Measurements from ENCODE around the gene RREB1.
"Not testable (repeated sequence)": the region's sequence is repeated elsewhere in the genome, so short reads cannot be mapped to it uniquely, and the experiment has no call there.

The RREB1 gene

GRCh38 chr6:7269816-7270215 is 162.1 kb downstream of the RREB1 start:
- no peak for DNase-seq (ENCODE audit: low read depth, low spot score)
- ChIA-PET POLR2A (no interaction called here), CTCF (interaction anchor here (1.3 kb wide), 1 partner anchor 26 kb away, joined by 5 read pairs; no protein-coding TSS in a partner anchor)
- H3K4me3 ChIP-seq (ENCODE audit: low read depth, low read length) = no peak overlapping the region
- TF ChIP-seq, protein P1, sequence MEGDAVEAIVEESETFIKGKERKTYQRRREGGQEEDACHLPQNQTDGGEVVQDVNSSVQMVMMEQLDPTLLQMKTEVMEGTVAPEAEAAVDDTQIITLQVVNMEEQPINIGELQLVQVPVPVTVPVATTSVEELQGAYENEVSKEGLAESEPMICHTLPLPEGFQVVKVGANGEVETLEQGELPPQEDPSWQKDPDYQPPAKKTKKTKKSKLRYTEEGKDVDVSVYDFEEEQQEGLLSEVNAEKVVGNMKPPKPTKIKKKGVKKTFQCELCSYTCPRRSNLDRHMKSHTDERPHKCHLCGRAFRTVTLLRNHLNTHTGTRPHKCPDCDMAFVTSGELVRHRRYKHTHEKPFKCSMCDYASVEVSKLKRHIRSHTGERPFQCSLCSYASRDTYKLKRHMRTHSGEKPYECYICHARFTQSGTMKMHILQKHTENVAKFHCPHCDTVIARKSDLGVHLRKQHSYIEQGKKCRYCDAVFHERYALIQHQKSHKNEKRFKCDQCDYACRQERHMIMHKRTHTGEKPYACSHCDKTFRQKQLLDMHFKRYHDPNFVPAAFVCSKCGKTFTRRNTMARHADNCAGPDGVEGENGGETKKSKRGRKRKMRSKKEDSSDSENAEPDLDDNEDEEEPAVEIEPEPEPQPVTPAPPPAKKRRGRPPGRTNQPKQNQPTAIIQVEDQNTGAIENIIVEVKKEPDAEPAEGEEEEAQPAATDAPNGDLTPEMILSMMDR (IDR thresholded peaks at IDR 0.05; ENCODE audit: insufficient read depth, low read length, missing control alignments) = no peak

GRCh38 chr6:7270320-7271204 is 162.8 kb downstream of the RREB1 start:
- H3K4me3 ChIP-seq (ENCODE audit: low read depth, low read length) = no peak overlapping the region
- TF ChIP-seq, protein P1 (IDR thresholded peaks at IDR 0.05; ENCODE audit: insufficient read depth, low read length, missing control alignments) = no peak
- CTCF ChIA-PET = interaction anchor here (0.7 to 1.3 kb wide), 2 partner anchors 27 to 594 kb away, joined by 3 to 5 read pairs; no protein-coding TSS in a partner anchor
- no peak for DNase-seq (ENCODE audit: low read depth, low spot score)
- POLR2A ChIA-PET = no interaction called here

DNA sequence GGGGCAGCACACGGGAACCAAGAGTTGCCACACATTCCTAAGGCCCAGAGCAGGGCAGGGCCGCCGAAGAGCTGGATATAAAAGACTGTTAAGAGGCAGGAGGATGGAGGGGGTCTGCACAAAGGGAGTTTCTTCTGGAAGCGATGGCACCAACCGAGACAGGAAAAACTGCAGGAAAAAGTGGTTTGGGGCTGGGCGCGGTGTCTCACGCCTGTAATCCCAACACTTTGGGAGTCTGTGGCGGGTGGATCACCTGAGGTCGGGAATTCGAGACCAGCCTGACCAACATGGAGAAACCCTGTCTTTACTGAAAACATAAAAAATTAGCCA is 163.4 kb downstream of the RREB1 start:
- H3K4me3 ChIP-seq (ENCODE audit: low read depth, low read length) = no peak overlapping the region
- no peak for DNase-seq (ENCODE audit: low read depth, low spot score)
- ChIA-PET CTCF (interaction anchor here (0.7 kb wide), 1 partner anchor 594 kb away, joined by 3 read pairs; no protein-coding TSS in a partner anchor), POLR2A (no interaction called here)
- TF ChIP-seq, protein P1 (IDR thresholded peaks at IDR 0.05; ENCODE audit: insufficient read depth, low read length, missing control alignments) = no peak

DNA sequence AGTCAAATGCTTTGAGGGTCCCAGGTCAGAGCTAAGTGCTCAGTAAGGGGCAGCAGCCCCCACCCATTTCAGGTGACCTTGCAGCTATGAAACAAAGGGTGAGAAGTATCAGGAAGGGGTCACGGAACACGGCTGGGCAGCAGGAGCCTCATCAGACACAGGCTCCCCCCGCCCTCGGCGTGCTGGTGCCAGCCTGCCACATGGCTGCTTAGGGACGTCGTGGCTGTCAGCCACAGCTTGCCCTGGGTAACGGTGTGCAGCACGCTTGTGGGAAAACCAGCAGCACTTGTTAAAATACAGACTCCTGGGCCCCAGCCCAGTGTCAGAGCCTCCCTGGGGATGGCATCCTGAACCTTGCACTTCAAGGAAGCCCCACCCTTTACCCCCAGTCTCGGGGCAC is 165.9 kb downstream of the RREB1 start:
- no peak for DNase-seq (ENCODE audit: low read depth, low spot score)
- ChIA-PET POLR2A (interaction anchor here (0.8 kb wide), 1 partner anchor 12 kb away, joined by 3 read pairs; no protein-coding TSS in a partner anchor), CTCF (interaction anchor here (1.6 to 8.2 kb wide), 5 partner anchors 15 to 550 kb away, joined by 3 to 149 read pairs (median 30); partner anchors contain the start of gene SNRNP48)
- TF ChIP-seq, protein P1 (IDR thresholded peaks at IDR 0.05; ENCODE audit: insufficient read depth, low read length, missing control alignments) = no peak
- no peak overlapping the region for H3K4me3 ChIP-seq (ENCODE audit: low read depth, low read length)

DNA sequence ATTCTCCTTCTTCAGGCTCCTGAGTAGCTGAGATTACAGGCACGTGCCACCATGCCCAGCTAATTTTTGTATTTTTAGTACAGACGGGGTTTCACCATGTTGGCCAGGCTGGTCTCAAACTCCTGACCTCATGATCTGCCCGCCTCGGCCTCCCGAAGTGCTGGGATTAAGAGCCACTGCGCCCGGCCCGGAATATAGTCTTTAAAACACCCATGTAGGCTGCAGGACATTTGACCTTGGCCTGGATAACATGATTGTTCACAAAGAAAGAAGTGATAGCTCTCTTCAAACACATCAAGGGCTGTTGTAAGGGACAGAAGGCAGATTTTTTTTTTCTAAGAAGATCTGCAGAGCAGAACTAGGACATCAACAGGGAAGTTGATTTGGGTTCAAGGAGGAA is 166.8 kb downstream of the RREB1 start:
- CTCF ChIA-PET = interaction anchor here (0.8 to 8.2 kb wide), 27 partner anchors 8 to 785 kb away, joined by 3 to 149 read pairs (median 7); partner anchors contain the start of gene SNRNP48
- H3K4me3 ChIP-seq (ENCODE audit: low read depth, low read length); POLR2A ChIA-PET; DNase-seq (ENCODE audit: low read depth, low spot score): not testable (repeated sequence)

- ChIA-PET POLR2A (no interaction called here), CTCF (interaction anchor here (0.7 to 8.2 kb wide), 30 partner anchors 9 to 783 kb away, joined by 3 to 149 read pairs (median 8); partner anchors contain the start of gene SNRNP48)
- no peak overlapping the region for H3K4me3 ChIP-seq (ENCODE audit: low read depth, low read length)
- TF ChIP-seq, protein P1 (IDR thresholded peaks at IDR 0.05; ENCODE audit: insufficient read depth, low read length, missing control alignments) = no peak
- DNase-seq (ENCODE audit: low read depth, low spot score) = no peak
Observed at GRCh38 chr6:7276199-7276524, 168.4 kb downstream of the RREB1 start.

All from AG04449 (cell line).